Central memory CD8-positive, alpha-beta T cell (primary cell): ENCODE results near the gene RTTN.

Experiments used
- ATAC-seq: fragments of 150-1000 bp; cut with Tn5 transposase; replicated peaks from 2 replicates; pipeline ENCODE4 v1.10.0; 2022; ENCODE audit warnings: mild to moderate bottlenecking, moderate FRiP score, moderate number of reproducible peaks; ENCODE audit not compliant: poor library complexity, severe bottlenecking; ENCODE audit errors: extremely low read depth
- DNase-seq, 2 donors: peaks; one replicate each; pipeline ENCODE4 v3.0.0; 2021; ENCODE audit warnings: low spot score in 2 of 2
- H3K27ac Mint-ChIP-seq: one replicate; pipeline ENCODE4 v1.8.0; 2022; ENCODE audit warnings: low read depth, mild to moderate bottlenecking, moderate library complexity, mixed read lengths
- H3K27me3 Mint-ChIP-seq: one replicate; pipeline ENCODE4 v1.8.0; 2022; ENCODE audit warnings: mixed read lengths
- H3K36me3 Mint-ChIP-seq: one replicate; pipeline ENCODE4 v1.8.0; 2022; ENCODE audit warnings: mild to moderate bottlenecking, moderate library complexity, mixed read lengths; ENCODE audit not compliant: insufficient read depth
- H3K4me1 Mint-ChIP-seq: one replicate; pipeline ENCODE4 v1.8.0; 2022; ENCODE audit warnings: mixed read lengths
- H3K4me3 Mint-ChIP-seq: one replicate; pipeline ENCODE4 v1.8.0; 2022; ENCODE audit warnings: mild to moderate bottlenecking, moderate library complexity, mixed read lengths
- H3K9me3 Mint-ChIP-seq: one replicate; pipeline ENCODE4 v1.8.0; 2022; ENCODE audit warnings: mixed read lengths

Gene RTTN

DNA sequence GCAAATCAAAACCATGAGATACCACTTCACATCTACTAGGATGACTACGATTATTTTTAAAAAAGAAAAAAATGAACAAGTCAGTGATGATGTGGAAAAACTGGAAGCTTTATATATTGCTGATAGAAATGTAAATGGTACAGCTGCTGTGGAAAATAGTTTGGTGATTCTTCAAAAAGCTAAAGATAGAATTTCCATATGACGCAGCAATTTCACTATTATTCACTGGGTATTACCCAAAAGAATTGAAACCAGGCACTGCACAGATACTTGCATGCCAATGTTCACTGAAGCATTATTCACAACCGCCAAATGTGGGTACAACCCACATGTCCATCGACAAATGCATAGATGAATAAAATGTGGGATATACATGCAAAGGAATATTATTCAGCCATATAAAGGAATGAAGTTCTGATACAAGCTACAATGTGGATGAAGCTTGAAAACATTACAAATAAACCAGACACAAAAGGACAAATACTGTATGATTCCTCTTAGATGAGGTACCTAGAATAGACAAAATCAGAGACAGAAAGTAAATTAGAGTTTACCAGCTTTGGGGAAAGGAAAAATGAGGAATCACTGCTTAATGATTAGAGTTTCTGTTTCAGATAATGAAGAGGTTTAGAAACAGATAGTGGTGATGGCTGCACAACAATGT is 11.1 kb downstream of the RTTN start:
- H3K27me3 Mint-ChIP-seq, result no peaks in the 10 kb centered on the region
- no peak for ATAC-seq
- no peak overlapping the region for H3K4me3 Mint-ChIP-seq
- H3K4me1 Mint-ChIP-seq, result no peaks in the 10 kb centered on the region
- H3K27ac Mint-ChIP-seq, result no peak overlapping the region
- peaks cover 62% of the 10 kb centered on the region for H3K36me3 Mint-ChIP-seq
- no peaks in the 10 kb centered on the region for H3K9me3 Mint-ChIP-seq
- no peak for DNase-seq

DNA sequence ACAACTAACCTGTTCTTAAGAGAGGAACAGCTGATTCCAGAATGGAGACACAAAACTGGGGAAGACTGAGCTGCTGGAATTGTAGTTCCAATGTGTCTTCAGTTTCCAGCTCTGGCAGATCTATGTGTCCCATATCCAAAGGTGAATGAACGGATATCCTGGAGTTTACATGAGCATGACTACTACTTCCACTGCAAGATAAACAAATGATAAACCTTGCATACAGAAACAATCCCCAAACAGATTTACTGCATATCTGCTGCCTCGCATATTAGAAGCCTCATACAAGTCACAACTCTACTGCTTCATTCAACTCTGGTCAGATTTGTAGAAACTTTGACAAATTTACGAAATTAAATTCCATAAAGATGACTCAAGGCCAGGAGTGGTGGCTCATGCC is 15.0 kb downstream of the RTTN start:
- no peak for ATAC-seq
- Mint-ChIP-seq H3K27me3 (no peaks in the 10 kb centered on the region), H3K27ac (no peak overlapping the region), H3K4me3 (no peak overlapping the region), H3K36me3 (peaks cover 62% of the 10 kb centered on the region), H3K4me1 (no peaks in the 10 kb centered on the region), H3K9me3 (no peaks in the 10 kb centered on the region)
- no peak for DNase-seq

DNA sequence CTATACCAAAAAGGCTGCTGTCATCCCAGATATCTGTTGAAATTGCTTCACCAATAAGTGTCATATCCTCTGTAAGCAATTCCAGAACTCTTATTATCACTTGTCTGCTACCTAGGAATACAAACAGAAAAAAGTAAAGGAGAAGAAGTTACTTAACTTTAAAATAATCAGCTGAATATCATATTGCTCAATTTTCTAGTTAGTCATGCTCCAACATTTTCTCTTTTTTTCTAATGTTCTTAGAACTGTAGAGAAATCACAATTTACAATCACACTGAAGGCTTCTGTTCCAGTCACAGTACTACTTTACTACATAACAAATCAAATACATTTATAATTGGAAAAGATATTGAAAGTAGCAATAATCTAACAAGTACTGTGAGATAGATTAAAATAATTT is 17.4 kb downstream of the RTTN start:
- ATAC-seq (no peak), DNase-seq (no peak)
- H3K9me3 Mint-ChIP-seq, result no peaks in the 10 kb centered on the region
- H3K27me3 Mint-ChIP-seq, result no peaks in the 10 kb centered on the region
- H3K27ac Mint-ChIP-seq, result no peak overlapping the region
- no peak overlapping the region for H3K4me3 Mint-ChIP-seq
- H3K4me1 Mint-ChIP-seq, result peaks cover 11% of the 10 kb centered on the region
- peaks cover 59% of the 10 kb centered on the region for H3K36me3 Mint-ChIP-seq

GRCh38 chr18:70183441-70183840 is 22.0 kb downstream of the RTTN start:
- peaks cover 15% of the 10 kb centered on the region for H3K4me1 Mint-ChIP-seq
- H3K9me3 Mint-ChIP-seq, result no peaks in the 10 kb centered on the region
- ATAC-seq (no peak), DNase-seq (no peak)
- no peak overlapping the region for H3K4me3 Mint-ChIP-seq
- peaks cover 21% of the 10 kb centered on the region for H3K36me3 Mint-ChIP-seq
- no peaks in the 10 kb centered on the region for H3K27me3 Mint-ChIP-seq
- no peak overlapping the region for H3K27ac Mint-ChIP-seq

- no peaks in the 10 kb centered on the region for H3K27me3 Mint-ChIP-seq
- H3K27ac Mint-ChIP-seq, result no peak overlapping the region
- DNase-seq (no peak), ATAC-seq (no peak)
- H3K4me3 Mint-ChIP-seq, result no peak overlapping the region
- no peaks in the 10 kb centered on the region for H3K9me3 Mint-ChIP-seq
- H3K4me1 Mint-ChIP-seq, result peaks cover 15% of the 10 kb centered on the region
- peaks cover 18% of the 10 kb centered on the region for H3K36me3 Mint-ChIP-seq
Observed at GRCh38 chr18:70182548-70182947, 22.9 kb downstream of the RTTN start.

GRCh38 chr18:70181725-70182124 is 23.8 kb downstream of the RTTN start:
- Mint-ChIP-seq H3K27me3 (no peaks in the 10 kb centered on the region), H3K4me3 (no peak overlapping the region), H3K9me3 (no peaks in the 10 kb centered on the region), H3K4me1 (peaks cover 15% of the 10 kb centered on the region), H3K27ac (no peak overlapping the region), H3K36me3 (peaks cover 17% of the 10 kb centered on the region)
- no peak for DNase-seq
- ATAC-seq, result no peak

- Mint-ChIP-seq H3K4me1 (peaks cover 15% of the 10 kb centered on the region), H3K36me3 (peaks cover 10% of the 10 kb centered on the region), H3K4me3 (no peak overlapping the region), H3K27me3 (no peaks in the 10 kb centered on the region), H3K9me3 (no peaks in the 10 kb centered on the region), H3K27ac (no peak overlapping the region)
- ATAC-seq, result no peak
- no peak for DNase-seq
Observed at GRCh38 chr18:70181015-70181414, 24.5 kb downstream of the RTTN start.

DNA sequence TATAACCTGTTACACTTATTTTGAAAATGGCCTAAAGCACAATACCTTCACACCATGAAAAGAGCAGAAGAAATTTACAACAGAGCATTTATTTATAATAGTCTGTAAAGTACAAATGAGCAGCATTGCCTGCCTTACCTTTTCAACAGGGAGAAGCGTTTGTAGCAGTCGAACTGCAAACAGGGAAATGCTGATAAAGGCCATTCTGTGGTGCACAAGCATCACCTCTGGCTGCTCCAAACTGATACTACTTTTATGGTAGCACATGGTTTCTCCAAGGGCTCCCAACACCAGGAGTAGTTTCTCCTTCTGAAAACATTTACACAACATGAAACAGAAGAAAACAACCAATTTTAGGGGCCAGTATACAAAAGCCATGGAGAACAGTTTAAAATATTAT is 28.9 kb downstream of the RTTN start:
- Mint-ChIP-seq H3K27me3 (no peaks in the 10 kb centered on the region), H3K4me1 (no peaks in the 10 kb centered on the region), H3K9me3 (no peaks in the 10 kb centered on the region), H3K4me3 (no peak overlapping the region), H3K27ac (no peak overlapping the region), H3K36me3 (peaks cover 9% of the 10 kb centered on the region)
- ATAC-seq, result no peak
- DNase-seq, result no peak

GRCh38 chr18:70175216-70175615 is 30.3 kb downstream of the RTTN start:
- Mint-ChIP-seq H3K27me3 (no peaks in the 10 kb centered on the region), H3K4me3 (no peak overlapping the region), H3K9me3 (no peaks in the 10 kb centered on the region), H3K27ac (no peak overlapping the region), H3K4me1 (no peaks in the 10 kb centered on the region), H3K36me3 (peaks cover 11% of the 10 kb centered on the region)
- DNase-seq, result no peak
- ATAC-seq, result no peak

GRCh38 chr18:70172225-70172624 is 33.3 kb downstream of the RTTN start:
- Mint-ChIP-seq H3K4me3 (no peak overlapping the region), H3K36me3 (peaks cover 9% of the 10 kb centered on the region), H3K9me3 (no peaks in the 10 kb centered on the region), H3K27me3 (no peaks in the 10 kb centered on the region), H3K4me1 (no peaks in the 10 kb centered on the region), H3K27ac (no peak overlapping the region)
- no peak for DNase-seq
- ATAC-seq, result no peak

GRCh38 chr18:70169747-70170146 is 35.7 kb downstream of the RTTN start:
- Mint-ChIP-seq H3K36me3 (peaks cover 8% of the 10 kb centered on the region), H3K4me3 (no peak overlapping the region), H3K9me3 (no peaks in the 10 kb centered on the region), H3K27me3 (no peaks in the 10 kb centered on the region), H3K4me1 (no peaks in the 10 kb centered on the region), H3K27ac (no peak overlapping the region)
- no peak for DNase-seq
- no peak for ATAC-seq

GRCh38 chr18:70166668-70167067 is 38.8 kb downstream of the RTTN start:
- Mint-ChIP-seq H3K27ac (peak overlapping the region; percentile 52), H3K27me3 (no peaks in the 10 kb centered on the region), H3K36me3 (peaks cover 8% of the 10 kb centered on the region), H3K9me3 (no peaks in the 10 kb centered on the region), H3K4me3 (no peak overlapping the region), H3K4me1 (peaks cover 1% of the 10 kb centered on the region)
- DNase-seq, result no peak
- ATAC-seq, result no peak

- DNase-seq, result no peak
- H3K36me3 Mint-ChIP-seq, result peaks cover 14% of the 10 kb centered on the region
- no peaks in the 10 kb centered on the region for H3K27me3 Mint-ChIP-seq
- peak overlapping the region; percentile 15 for H3K4me3 Mint-ChIP-seq
- H3K4me1 Mint-ChIP-seq, result peaks cover 9% of the 10 kb centered on the region
- no peaks in the 10 kb centered on the region for H3K9me3 Mint-ChIP-seq
- peak; percentile 36 for ATAC-seq
- peak overlapping the region; percentile 52 for H3K27ac Mint-ChIP-seq
Observed at GRCh38 chr18:70165936-70166335, 39.6 kb downstream of the RTTN start.
